GM12873 (cell line): Measurements from ENCODE around the gene ESYT3.

Source experiments
- CTCF ChIP-seq: IDR thresholded peaks from 2 replicates; pipeline ENCODE4 v1.5.1; 2012; ENCODE audit warnings: low read depth, mild to moderate bottlenecking, moderate library complexity, low read length, control low read depth; ENCODE audit not compliant: insufficient read depth; ENCODE audit errors: missing control alignments

The ESYT3 gene

GRCh38 chr3:138433892-138434275, 532 bp upstream of the ESYT3 start:
- TF ChIP-seq CTCF: no peak

GRCh38 chr3:138434875-138435772, 708 bp downstream of the ESYT3 start:
- TF ChIP-seq CTCF: no peak

- no peak for TF ChIP-seq CTCF
Measured at GRCh38 chr3:138435840-138436239, 1.4 kb downstream of the ESYT3 start.

- TF ChIP-seq CTCF: no peak
Measured at GRCh38 chr3:138437281-138437680, 2.9 kb downstream of the ESYT3 start.

- no peak for TF ChIP-seq CTCF
Measured at GRCh38 chr3:138438896-138439295, 4.5 kb downstream of the ESYT3 start.

- TF ChIP-seq CTCF: no peak
Measured at GRCh38 chr3:138439646-138440045, 5.2 kb downstream of the ESYT3 start.

GRCh38 chr3:138440121-138440521, 5.7 kb downstream of the ESYT3 start:
- no peak for TF ChIP-seq CTCF
